Activated CD4-positive, alpha-beta T cell treated with anti-CD3 and anti-CD28 coated beads, Interleukin-10, Interleukin-2, amounts not matched to agents 100 ng/mL and 50 ng/mL, durations not matched to agents 16 hours and 8 hours (primary cell): ENCODE measurements around the gene DNAAF5.
"Not testable (repeated sequence)": the region's sequence is repeated elsewhere in the genome, so short reads cannot be mapped to it uniquely, and the experiment has no call there.

Experiments used
- DNase-seq: peaks from one replicate; pipeline ENCODE4 v3.0.0-alpha.2; 2020

DNAAF5 gene

GRCh38 chr7:785416-785815 lies 58.9 kb downstream of the DNAAF5 start:
- DNase-seq: no peak

- peak; percentile 58 for DNase-seq
Measured at GRCh38 chr7:786472-787255, 60.2 kb downstream of the DNAAF5 start.

GRCh38 chr7:787332-788240 lies 61.1 kb downstream of the DNAAF5 start:
- DNase-seq: no peak

GRCh38 chr7:791519-791918 lies 65.0 kb downstream of the DNAAF5 start:
- no peak for DNase-seq

- no peak for DNase-seq
Measured at GRCh38 chr7:794207-794606, 67.7 kb downstream of the DNAAF5 start.

GRCh38 chr7:794671-795329 lies 68.3 kb downstream of the DNAAF5 start:
- no peak for DNase-seq

GRCh38 chr7:796434-797169 lies 70.1 kb downstream of the DNAAF5 start:
- DNase-seq: not testable (repeated sequence)

- no peak for DNase-seq
Measured at GRCh38 chr7:798921-799470, 72.5 kb downstream of the DNAAF5 start.

GRCh38 chr7:800692-801091 lies 74.2 kb downstream of the DNAAF5 start:
- no peak for DNase-seq

- DNase-seq: not testable (repeated sequence)
Measured at GRCh38 chr7:801351-801750, 74.9 kb downstream of the DNAAF5 start.

- no peak for DNase-seq
Measured at GRCh38 chr7:801940-802381, 75.5 kb downstream of the DNAAF5 start.

GRCh38 chr7:802500-803242 lies 76.2 kb downstream of the DNAAF5 start:
- no peak for DNase-seq

GRCh38 chr7:803243-803635 lies 76.7 kb downstream of the DNAAF5 start:
- no peak for DNase-seq

GRCh38 chr7:803796-804195 lies 77.3 kb downstream of the DNAAF5 start:
- DNase-seq: not testable (repeated sequence)

- no peak for DNase-seq
Measured at GRCh38 chr7:805261-805660, 78.8 kb downstream of the DNAAF5 start.

- DNase-seq: peak; percentile 11
Measured at GRCh38 chr7:815284-816216, 89.1 kb downstream of the DNAAF5 start.

GRCh38 chr7:816300-816750 lies 89.8 kb downstream of the DNAAF5 start:
- peak; percentile 99 for DNase-seq

- DNase-seq: peak; percentile 43
Measured at GRCh38 chr7:816751-817671, 90.5 kb downstream of the DNAAF5 start.
